Measurements from ENCODE around the gene MALL.
"Not testable (repeated sequence)": the region's sequence is repeated elsewhere in the genome, so short reads cannot be mapped to it uniquely, and the experiment has no call there.

The MALL gene

DNA sequence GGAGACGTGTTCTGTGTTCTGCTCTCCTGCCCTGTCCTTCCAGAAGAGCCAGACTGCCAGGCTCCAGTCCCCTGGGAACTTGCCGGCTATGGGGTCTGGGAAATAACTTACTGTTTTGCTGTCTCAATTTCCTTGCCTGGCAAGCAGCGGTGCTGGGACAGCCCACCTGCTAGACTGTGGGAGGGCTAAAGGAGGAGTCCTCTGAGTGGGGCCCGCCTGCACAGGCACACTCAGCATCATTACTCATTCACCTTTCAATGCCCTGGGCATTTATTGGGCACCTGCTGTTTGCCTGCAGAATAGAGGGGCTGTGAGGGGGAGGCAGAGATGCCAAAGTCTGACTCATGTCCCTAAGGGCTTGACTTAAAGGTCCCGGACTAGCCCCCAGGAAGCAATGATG, 65.4 kb downstream of the MALL start:
- not testable (repeated sequence) for H3K4me1 ChIP-seq (ENCODE audit: control insufficient read depth, insufficient read depth, low read length, poor library complexity, severe bottlenecking); DNase-seq; H3K27ac ChIP-seq (ENCODE audit: insufficient read depth, low read length, poor library complexity, severe bottlenecking); H3K9me3 ChIP-seq (ENCODE audit: control insufficient read depth, low read length); H3K4me3 ChIP-seq (ENCODE audit: insufficient read depth, low read depth, low read length, poor library complexity, severe bottlenecking); H3K27me3 ChIP-seq (replicated peaks; ENCODE audit: control insufficient read depth, insufficient read depth, low read length, poor library complexity, severe bottlenecking); H3K36me3 ChIP-seq (ENCODE audit: control insufficient read depth, insufficient read depth, low read length)

DNA sequence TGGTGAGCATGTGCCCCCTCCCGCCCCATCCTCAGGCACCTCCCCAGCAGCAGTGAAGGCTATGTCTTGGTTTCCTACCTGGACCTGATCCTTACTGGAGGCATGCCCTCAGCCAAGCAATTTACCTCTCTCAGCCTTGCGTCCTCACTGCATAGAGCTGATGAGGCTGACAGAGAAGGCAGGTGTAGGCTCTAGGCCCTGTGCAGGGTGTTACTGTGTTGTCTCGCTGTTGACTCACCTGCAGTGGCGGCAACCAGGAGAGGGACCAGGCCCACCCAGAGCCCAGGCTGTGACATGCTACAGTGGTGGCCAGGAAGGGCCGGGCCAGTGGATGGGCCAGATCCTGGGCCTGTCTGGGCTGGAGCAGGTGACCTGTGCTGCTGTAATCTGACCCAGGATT, 65.9 kb downstream of the MALL start:
- not testable (repeated sequence) for H3K36me3 ChIP-seq (ENCODE audit: control insufficient read depth, insufficient read depth, low read length); H3K27ac ChIP-seq (ENCODE audit: insufficient read depth, low read length, poor library complexity, severe bottlenecking); H3K4me3 ChIP-seq (ENCODE audit: insufficient read depth, low read depth, low read length, poor library complexity, severe bottlenecking); H3K4me1 ChIP-seq (ENCODE audit: control insufficient read depth, insufficient read depth, low read length, poor library complexity, severe bottlenecking); DNase-seq; H3K27me3 ChIP-seq (replicated peaks; ENCODE audit: control insufficient read depth, insufficient read depth, low read length, poor library complexity, severe bottlenecking); H3K9me3 ChIP-seq (ENCODE audit: control insufficient read depth, low read length)

DNA sequence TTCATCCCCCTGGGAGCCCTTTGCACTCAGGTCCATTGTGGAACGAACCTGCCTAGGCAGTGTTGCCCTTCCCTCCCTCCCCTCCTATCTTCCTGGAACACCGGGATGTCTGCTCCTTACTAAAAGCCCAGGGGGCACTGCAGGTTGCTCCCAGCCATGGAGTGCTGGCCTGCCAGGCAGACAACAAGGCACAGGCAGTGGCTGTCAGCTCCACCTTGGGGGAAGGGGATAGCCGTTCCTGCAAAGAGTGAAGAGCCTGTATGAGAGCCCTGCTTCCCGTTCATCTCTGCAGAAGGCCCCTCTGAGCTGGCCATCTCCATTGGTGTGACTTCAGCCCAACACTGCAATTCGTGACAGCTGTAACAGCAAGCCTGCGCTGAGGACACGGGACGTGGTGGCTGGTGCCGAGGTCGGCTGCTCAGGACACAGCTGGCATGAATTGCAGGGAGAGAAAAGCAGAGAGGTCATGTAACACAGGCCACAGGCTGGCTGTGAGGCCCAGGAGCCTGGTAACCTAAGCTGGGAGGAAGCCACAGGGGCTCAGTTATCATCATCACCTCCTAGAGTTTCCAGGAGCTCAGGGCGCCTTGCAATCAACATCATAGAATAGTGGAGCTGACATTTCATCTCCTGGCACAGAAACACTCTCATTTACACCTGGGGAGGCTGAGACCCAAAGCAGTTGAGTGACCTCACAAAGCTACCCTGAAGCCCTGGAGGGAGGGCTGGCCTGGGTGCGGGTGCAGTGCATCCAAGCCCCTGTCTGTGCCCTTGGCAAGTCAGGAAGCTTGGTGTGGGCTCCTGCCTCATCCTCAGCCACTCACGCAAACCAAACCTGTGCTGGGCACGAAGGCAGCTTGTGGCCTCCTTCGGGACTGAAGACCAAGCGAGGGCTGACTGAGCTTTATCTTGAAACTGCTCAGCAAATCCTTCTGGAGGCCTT, 67.1 kb downstream of the MALL start:
- H3K27ac ChIP-seq (ENCODE audit: insufficient read depth, low read length, poor library complexity, severe bottlenecking); H3K36me3 ChIP-seq (ENCODE audit: control insufficient read depth, insufficient read depth, low read length); DNase-seq: not testable (repeated sequence)

DNA sequence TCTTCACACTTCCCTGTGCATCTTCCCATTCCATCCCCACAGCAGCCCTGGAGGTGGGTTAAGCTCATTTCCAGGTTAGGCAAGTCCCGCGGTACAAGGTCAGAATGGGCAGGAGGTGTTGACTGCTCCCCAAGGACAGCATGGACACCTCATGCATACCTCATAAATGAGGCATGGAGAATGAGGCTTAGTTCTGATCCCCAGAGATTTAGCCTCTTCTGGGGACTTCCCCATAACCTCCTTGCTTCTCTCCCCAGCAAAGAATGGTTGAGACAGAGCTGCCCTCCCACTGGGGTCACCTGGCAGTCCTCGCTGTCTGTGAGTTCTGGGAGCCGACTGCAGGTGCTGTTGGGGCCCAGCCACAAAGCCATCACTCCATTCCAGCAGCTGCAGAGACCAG, 68.4 kb downstream of the MALL start:
- not testable (repeated sequence) for H3K4me1 ChIP-seq (ENCODE audit: control insufficient read depth, insufficient read depth, low read length, poor library complexity, severe bottlenecking); H3K36me3 ChIP-seq (ENCODE audit: control insufficient read depth, insufficient read depth, low read length); H3K27ac ChIP-seq (ENCODE audit: insufficient read depth, low read length, poor library complexity, severe bottlenecking); H3K27me3 ChIP-seq (replicated peaks; ENCODE audit: control insufficient read depth, insufficient read depth, low read length, poor library complexity, severe bottlenecking); DNase-seq; H3K4me3 ChIP-seq (ENCODE audit: insufficient read depth, low read depth, low read length, poor library complexity, severe bottlenecking); H3K9me3 ChIP-seq (ENCODE audit: control insufficient read depth, low read length)

More for the DNA sequence above, 67.1 kb downstream of the MALL start:
- H3K27me3 ChIP-seq (replicated peaks; ENCODE audit: control insufficient read depth, insufficient read depth, low read length, poor library complexity, severe bottlenecking); H3K9me3 ChIP-seq (ENCODE audit: control insufficient read depth, low read length); H3K4me3 ChIP-seq (ENCODE audit: insufficient read depth, low read depth, low read length, poor library complexity, severe bottlenecking); H3K4me1 ChIP-seq (ENCODE audit: control insufficient read depth, insufficient read depth, low read length, poor library complexity, severe bottlenecking): not testable (repeated sequence)

DNA sequence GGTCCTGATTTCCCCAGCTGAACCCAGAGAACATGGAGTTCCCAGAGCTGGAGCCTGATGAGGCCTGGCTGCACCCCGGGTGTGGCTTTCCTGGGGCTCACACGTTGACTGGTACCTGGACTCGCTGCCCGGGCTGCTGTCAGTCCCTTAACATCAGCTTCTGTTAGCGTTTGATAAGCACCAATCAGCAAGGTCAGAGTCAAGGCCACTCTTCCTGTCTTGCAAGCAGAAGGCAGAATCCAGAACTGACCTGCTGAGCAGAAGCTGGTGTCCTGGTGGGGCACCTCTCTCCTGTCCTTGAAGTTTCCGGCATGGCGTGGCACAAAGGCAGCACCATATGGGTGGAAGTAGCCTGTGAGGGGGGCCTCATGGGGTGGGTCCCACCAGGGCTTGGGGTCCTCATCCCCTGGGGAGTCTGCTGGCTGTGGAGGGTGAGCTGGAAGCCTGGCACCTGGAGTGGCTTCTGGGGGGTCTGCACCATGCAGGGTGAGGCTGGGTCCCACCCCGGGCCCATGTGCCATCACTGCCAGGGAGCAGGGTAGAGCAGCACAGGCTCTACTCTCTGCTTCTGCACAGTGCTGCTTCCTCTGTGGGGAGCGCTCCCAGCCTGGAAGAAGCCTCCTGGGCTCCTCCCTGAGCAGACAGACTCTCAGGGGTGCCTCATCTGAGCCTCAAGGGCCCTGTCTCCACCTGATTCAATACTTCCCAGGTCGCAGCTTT, 73.5 kb downstream of the MALL start:
- H3K4me1 ChIP-seq (ENCODE audit: control insufficient read depth, insufficient read depth, low read length, poor library complexity, severe bottlenecking); H3K9me3 ChIP-seq (ENCODE audit: control insufficient read depth, low read length); DNase-seq; H3K27me3 ChIP-seq (replicated peaks; ENCODE audit: control insufficient read depth, insufficient read depth, low read length, poor library complexity, severe bottlenecking); H3K4me3 ChIP-seq (ENCODE audit: insufficient read depth, low read depth, low read length, poor library complexity, severe bottlenecking); H3K27ac ChIP-seq (ENCODE audit: insufficient read depth, low read length, poor library complexity, severe bottlenecking); H3K36me3 ChIP-seq (ENCODE audit: control insufficient read depth, insufficient read depth, low read length): not testable (repeated sequence)

DNA sequence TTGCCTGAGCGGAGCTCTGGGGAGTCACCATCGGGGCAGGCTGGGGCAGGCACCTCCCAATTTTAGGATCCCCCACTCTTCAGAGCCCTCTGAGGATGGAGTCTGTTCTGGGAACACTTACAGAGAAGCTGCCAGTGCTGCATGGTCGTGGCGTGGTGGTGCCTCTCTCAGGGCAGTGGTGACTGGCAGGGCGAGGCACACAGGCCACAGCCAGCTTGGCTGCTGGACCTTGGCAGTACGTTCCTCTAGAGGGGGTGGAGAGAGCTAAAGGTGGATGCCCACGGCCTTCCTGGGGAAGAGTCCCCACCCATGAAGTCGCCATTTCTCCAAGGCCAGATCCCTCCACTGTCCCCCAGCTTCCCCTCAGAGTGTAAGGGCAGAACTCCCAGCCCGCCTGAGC, 78.3 kb downstream of the MALL start:
- H3K36me3 ChIP-seq (ENCODE audit: control insufficient read depth, insufficient read depth, low read length); H3K4me1 ChIP-seq (ENCODE audit: control insufficient read depth, insufficient read depth, low read length, poor library complexity, severe bottlenecking); H3K27me3 ChIP-seq (replicated peaks; ENCODE audit: control insufficient read depth, insufficient read depth, low read length, poor library complexity, severe bottlenecking): not testable (repeated sequence)

DNA sequence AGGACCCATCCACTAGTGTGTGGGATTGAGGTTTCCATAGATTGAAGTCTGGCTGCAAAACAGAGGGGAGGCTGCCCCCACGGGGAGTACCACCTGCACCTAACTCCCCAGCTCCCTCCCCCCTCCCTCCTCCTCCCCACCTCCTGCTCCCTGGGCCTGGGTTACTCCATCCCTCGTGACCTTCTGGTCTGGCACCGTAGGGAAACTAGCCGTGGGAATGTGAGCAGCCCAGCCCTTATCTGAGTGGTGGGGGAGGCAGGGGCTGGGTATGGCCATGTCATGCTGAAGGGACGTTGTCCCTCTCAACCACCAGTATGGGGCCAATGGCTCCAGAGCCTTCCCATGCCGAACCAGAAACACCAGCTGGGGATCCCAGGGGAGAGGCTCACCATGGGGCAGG, 80.2 kb downstream of the MALL start:
- not testable (repeated sequence) for H3K4me3 ChIP-seq (ENCODE audit: insufficient read depth, low read depth, low read length, poor library complexity, severe bottlenecking); H3K36me3 ChIP-seq (ENCODE audit: control insufficient read depth, insufficient read depth, low read length); H3K9me3 ChIP-seq (ENCODE audit: control insufficient read depth, low read length); H3K4me1 ChIP-seq (ENCODE audit: control insufficient read depth, insufficient read depth, low read length, poor library complexity, severe bottlenecking); DNase-seq; H3K27me3 ChIP-seq (replicated peaks; ENCODE audit: control insufficient read depth, insufficient read depth, low read length, poor library complexity, severe bottlenecking); H3K27ac ChIP-seq (ENCODE audit: insufficient read depth, low read length, poor library complexity, severe bottlenecking)

More for the DNA sequence above, 78.3 kb downstream of the MALL start:
- not testable (repeated sequence) for H3K4me3 ChIP-seq (ENCODE audit: insufficient read depth, low read depth, low read length, poor library complexity, severe bottlenecking); DNase-seq; H3K9me3 ChIP-seq (ENCODE audit: control insufficient read depth, low read length); H3K27ac ChIP-seq (ENCODE audit: insufficient read depth, low read length, poor library complexity, severe bottlenecking)

DNA sequence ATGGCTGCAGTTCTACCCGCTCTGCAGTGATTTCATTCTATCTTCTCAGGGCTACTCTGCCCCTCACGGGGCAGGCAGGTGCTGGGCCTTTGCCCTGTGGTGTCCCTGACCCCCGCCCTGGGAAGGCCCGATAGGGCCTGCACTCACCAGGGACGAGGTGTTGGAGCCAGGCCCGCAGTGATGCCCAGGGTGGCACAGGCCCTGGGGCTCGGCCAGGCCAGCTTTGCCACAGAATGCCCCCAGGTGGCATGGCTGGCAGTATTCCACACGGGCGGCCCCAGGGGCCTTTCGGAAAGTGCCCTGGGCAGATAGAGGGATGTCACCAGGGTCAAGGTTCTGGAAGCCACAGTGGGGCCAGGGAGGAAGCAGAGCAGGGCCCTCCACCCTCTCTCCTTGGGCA, 80.7 kb downstream of the MALL start:
- not testable (repeated sequence) for H3K4me3 ChIP-seq (ENCODE audit: insufficient read depth, low read depth, low read length, poor library complexity, severe bottlenecking); H3K9me3 ChIP-seq (ENCODE audit: control insufficient read depth, low read length); H3K27me3 ChIP-seq (replicated peaks; ENCODE audit: control insufficient read depth, insufficient read depth, low read length, poor library complexity, severe bottlenecking); DNase-seq; H3K36me3 ChIP-seq (ENCODE audit: control insufficient read depth, insufficient read depth, low read length); H3K27ac ChIP-seq (ENCODE audit: insufficient read depth, low read length, poor library complexity, severe bottlenecking); H3K4me1 ChIP-seq (ENCODE audit: control insufficient read depth, insufficient read depth, low read length, poor library complexity, severe bottlenecking)
